Endothelial cell of umbilical vein (primary cell): ENCODE data around the gene DIAPH3. TPM values are rescaled to one million over a fixed set of nuclear protein-coding genes. Genes with fewer than 3 reads are reported as not detected.

Source experiments
- BruUV-seq: library from RNA; stranded (reverse); fragments of 400-500 nt; replicated peaks from 2 replicates; lab custom pipeline; 2021; lab: Mats Ljungman, UMichigan
- CTCF ChIA-PET: fragments of 300-600, 350-600 bp; sonication (Branson Sonifier 250); formaldehyde crosslinking; loops from one replicate; lab custom pipeline; 2021; ENCODE audit warnings: antibody characterized with exemption, inconsistent platforms; lab: Charles Lee
- POLR2A ChIA-PET: fragments of 300-600, 350-600 bp; sonication (Branson Sonifier 250); formaldehyde crosslinking; loops from one replicate; lab custom pipeline; 2021; ENCODE audit warnings: antibody characterized with exemption, inconsistent platforms; lab: Charles Lee
- DNase-seq: peaks from one replicate; pipeline ENCODE4 v3.0.0-alpha.2; 2011; ENCODE audit warnings: low read depth, low spot score
- FAIRE-seq: peaks from 2 replicates; lab custom pipeline; 2011; peaks lifted over from hg19 to GRCh38; lab: Jason Lieb, UNC
- H2AFZ ChIP-seq: 2 replicates; pipeline ENCODE4 v1.6.0; 2012; ENCODE audit warnings: low read depth, low read length, control low read depth, inconsistent platforms
- H3K27ac ChIP-seq: 2 replicates; pipeline ENCODE4 v1.5.1; 2011; ENCODE audit warnings: low read depth, mild to moderate bottlenecking, control low read depth, low read length, moderate library complexity; ENCODE audit not compliant: insufficient read depth
- H3K27me3 ChIP-seq, 2 experiments: 2 replicates each; pipeline versions ENCODE4 v1.6.0 to v1.6.1; 2011; ENCODE audit warnings: low read length in 2 of 2, mixed read lengths in 1 of 2; ENCODE audit not compliant: control insufficient read depth in 2 of 2, insufficient read depth in 2 of 2
- H3K36me3 ChIP-seq, 2 experiments: 2 replicates in 1 of 2; 3 replicates in 1 of 2; pipeline ENCODE4 v1.5.1; 2011; ENCODE audit warnings: low read length in 2 of 2, mild to moderate bottlenecking in 1 of 2, moderate library complexity in 1 of 2; ENCODE audit not compliant: control insufficient read depth in 2 of 2, insufficient read depth in 2 of 2; ENCODE audit errors: extremely low read depth in 1 of 2
- H3K4me1 ChIP-seq: 3 replicates; pipeline ENCODE4 v1.5.1; 2011; ENCODE audit warnings: mild to moderate bottlenecking, low read length; ENCODE audit not compliant: control insufficient read depth, insufficient read depth; ENCODE audit errors: extremely low read depth
- H3K4me2 ChIP-seq: 2 replicates; pipeline ENCODE4 v1.6.1; 2011; ENCODE audit warnings: low read length, control low read depth, mixed read lengths; ENCODE audit not compliant: insufficient read depth
- H3K4me3 ChIP-seq, 3 experiments: fragments of 200-600 bp in 1 of 3; sonication (generic), shearing (Covaris generic) in 1 of 3; replicated peaks in 1 of 3; 2 replicates each; pipeline ENCODE4 v1.5.1; 2011 to 2016; ENCODE audit warnings: control low read depth in 3 of 3, low read length in 3 of 3, mild to moderate bottlenecking in 2 of 3, inconsistent platforms in 1 of 3, low read depth in 1 of 3, moderate library complexity in 1 of 3; ENCODE audit not compliant: insufficient read depth in 1 of 3
- H3K79me2 ChIP-seq: 2 replicates; pipeline ENCODE4 v1.6.0; 2012; ENCODE audit warnings: low read length, inconsistent platforms; ENCODE audit not compliant: control insufficient read depth, insufficient read depth
- H3K9ac ChIP-seq: replicated peaks from 2 replicates; pipeline ENCODE3; 2011; ENCODE audit warnings: low read length, control low read depth; ENCODE audit not compliant: insufficient read depth; ENCODE audit errors: extremely low read depth
- H3K9me1 ChIP-seq: replicated peaks from 3 replicates; pipeline ENCODE4 v1.6.0; 2011; ENCODE audit warnings: mild to moderate bottlenecking, low read length; ENCODE audit not compliant: control insufficient read depth, insufficient read depth; ENCODE audit errors: extremely low read depth
- H3K9me3 ChIP-seq: replicated peaks from 2 replicates; pipeline ENCODE4 v1.5.1; 2012; ENCODE audit warnings: low read length, inconsistent platforms; ENCODE audit not compliant: control insufficient read depth, insufficient read depth
- H4K20me1 ChIP-seq: replicated peaks from 2 replicates; pipeline ENCODE3; 2011; ENCODE audit warnings: mild to moderate bottlenecking, low read length; ENCODE audit not compliant: control insufficient read depth, insufficient read depth; ENCODE audit errors: extremely low read depth
- EZH2 ChIP-seq: IDR thresholded peaks from 2 replicates; pipeline ENCODE4 v1.6.1; 2012; ENCODE audit warnings: borderline replicate concordance, low read depth, mild to moderate bottlenecking, moderate library complexity, low read length, inconsistent platforms; ENCODE audit not compliant: severe bottlenecking
- FOS ChIP-seq: IDR thresholded peaks from 2 replicates; pipeline ENCODE4 v1.6.1; 2011; ENCODE audit warnings: mild to moderate bottlenecking, low read length, moderate library complexity, borderline replicate concordance; ENCODE audit not compliant: insufficient read depth
- GATA2 ChIP-seq: IDR thresholded peaks from 2 replicates; pipeline ENCODE4 v1.7.0; 2011; ENCODE audit warnings: low read depth, mild to moderate bottlenecking, moderate library complexity, mixed read lengths, low read length; ENCODE audit not compliant: insufficient read length, insufficient read depth
- JUN ChIP-seq: IDR thresholded peaks from 2 replicates; pipeline ENCODE4 v1.6.1; 2011; ENCODE audit warnings: borderline replicate concordance, low read depth; ENCODE audit not compliant: insufficient read length, insufficient read depth
- MAX ChIP-seq: IDR thresholded peaks from 2 replicates; pipeline ENCODE4 v1.6.1; 2011; ENCODE audit not compliant: insufficient read depth, insufficient read length
- MYC ChIP-seq: IDR thresholded peaks from one replicate; pipeline ENCODE4 v1.6.1; 2011; ENCODE audit warnings: mild to moderate bottlenecking, low read depth, low read length
- POLR2A ChIP-seq: IDR thresholded peaks from 2 replicates; pipeline ENCODE4 v1.6.1; 2012; ENCODE audit warnings: low read depth, mild to moderate bottlenecking, control low read depth, low read length
- POLR2AphosphoS5 ChIP-seq: IDR thresholded peaks from 2 replicates; pipeline ENCODE4 v1.6.1; 2012; ENCODE audit warnings: low read depth, mild to moderate bottlenecking, control low read depth, low read length, moderate library complexity; ENCODE audit not compliant: insufficient read depth
- dilution Hi-C: fragments of 300-500 bp; cut with MboI; formaldehyde crosslinking; loops from one replicate; pipeline ENCODE4 v1.15.0; 2019; ENCODE audit warnings: low sequenced_read_pairs; ENCODE audit not compliant: extremely low pct_ligation_motif_present
- intact Hi-C: fragments of 100-400 bp; cut with micrococcal nuclease; formaldehyde crosslinking; loops from one replicate; pipeline ENCODE4 v1.10.0; 2022
- polyA plus RNA-seq, 4 experiments: library from polyadenylated mRNA; depleted of rRNA in 3 of 4; stranded (reverse) in 3 of 4; unstranded in 1 of 4; fragments of >200 nt; gene quantifications; 2 replicates each; pipeline versions ENCODE4 v1.2.1 to v1.2.3, GENCODE V29; 2011 to 2012; ENCODE audit warnings: missing spikeins in 1 of 4
- total RNA-seq: library from RNA; stranded (reverse); gene quantifications from 2 replicates; pipeline ENCODE4 v1.2.3, GENCODE V29; 2021
- TF ChIP-seq, protein P1 (sequence below), 2 donors: IDR thresholded peaks; 1 replicate in 1 of 2; 2 replicates in 1 of 2; pipeline ENCODE4 v1.5.1; 2011; ENCODE audit warnings: low read length in 2 of 2, mild to moderate bottlenecking in 2 of 2, moderate library complexity in 2 of 2, control low read depth in 1 of 2, inconsistent platforms in 1 of 2, low read depth in 1 of 2; ENCODE audit not compliant: insufficient read depth in 1 of 2; ENCODE audit errors: extremely low read depth in 1 of 2

Gene DIAPH3
- total and polyA plus RNA-seq, 2 donors (not counting 3 experiments of a cell fraction or from before 2014, with no cell fraction given): 9.9 to 44.0 TPM

DNA sequence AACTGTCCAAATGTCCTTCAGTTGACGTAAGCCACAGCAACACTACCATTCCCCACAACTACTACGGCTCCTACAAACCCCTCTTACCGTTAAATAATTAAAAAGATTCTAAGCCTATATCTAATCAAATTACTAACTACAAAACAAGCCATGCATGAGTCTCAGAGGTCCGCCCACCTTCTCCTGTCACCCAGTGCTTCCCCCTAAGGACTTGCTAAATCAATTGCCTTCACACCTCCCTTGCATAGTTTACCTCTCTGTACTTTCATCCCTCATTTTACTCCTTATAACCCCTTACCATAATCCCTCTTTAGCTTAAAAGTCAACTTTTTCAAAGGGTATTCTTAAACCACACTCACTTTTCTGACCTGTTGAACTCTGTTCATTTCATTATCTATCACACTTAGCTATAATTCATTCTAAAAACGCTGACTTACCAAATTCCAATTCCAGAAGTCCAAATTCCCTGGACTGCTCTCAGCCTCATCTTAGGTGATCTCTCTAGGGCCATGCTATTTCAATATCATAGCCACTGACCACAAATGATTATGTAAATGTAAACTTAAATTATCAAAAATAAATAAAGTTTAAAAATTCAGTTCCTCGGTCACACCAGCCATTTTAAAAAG, 187.8 kb downstream of the DIAPH3 start:
- no peaks in the 10 kb centered on the region for H3K9me1 ChIP-seq
- H3K79me2 ChIP-seq: no peaks in the 10 kb centered on the region
- H3K27ac ChIP-seq: no peak overlapping the region
- no peaks in the 10 kb centered on the region for H4K20me1 ChIP-seq
- TF ChIP-seq EZH2 (no peak), MAX (no peak), POLR2A (no peak), GATA2 (no peak), JUN (no peak), POLR2AphosphoS5 (no peak), MYC (no peak), FOS (no peak)
- TF ChIP-seq, protein P1, sequence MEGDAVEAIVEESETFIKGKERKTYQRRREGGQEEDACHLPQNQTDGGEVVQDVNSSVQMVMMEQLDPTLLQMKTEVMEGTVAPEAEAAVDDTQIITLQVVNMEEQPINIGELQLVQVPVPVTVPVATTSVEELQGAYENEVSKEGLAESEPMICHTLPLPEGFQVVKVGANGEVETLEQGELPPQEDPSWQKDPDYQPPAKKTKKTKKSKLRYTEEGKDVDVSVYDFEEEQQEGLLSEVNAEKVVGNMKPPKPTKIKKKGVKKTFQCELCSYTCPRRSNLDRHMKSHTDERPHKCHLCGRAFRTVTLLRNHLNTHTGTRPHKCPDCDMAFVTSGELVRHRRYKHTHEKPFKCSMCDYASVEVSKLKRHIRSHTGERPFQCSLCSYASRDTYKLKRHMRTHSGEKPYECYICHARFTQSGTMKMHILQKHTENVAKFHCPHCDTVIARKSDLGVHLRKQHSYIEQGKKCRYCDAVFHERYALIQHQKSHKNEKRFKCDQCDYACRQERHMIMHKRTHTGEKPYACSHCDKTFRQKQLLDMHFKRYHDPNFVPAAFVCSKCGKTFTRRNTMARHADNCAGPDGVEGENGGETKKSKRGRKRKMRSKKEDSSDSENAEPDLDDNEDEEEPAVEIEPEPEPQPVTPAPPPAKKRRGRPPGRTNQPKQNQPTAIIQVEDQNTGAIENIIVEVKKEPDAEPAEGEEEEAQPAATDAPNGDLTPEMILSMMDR (IDR thresholded peaks at IDR 0.05; ENCODE audit: extremely low read depth in 1 of 2, insufficient read depth in 1 of 2, low read depth in 1 of 2, low read length in 2 of 2): no peak
- H3K9me3 ChIP-seq: no peaks in the 10 kb centered on the region
- CTCF ChIA-PET: interaction anchor here (1.2 kb wide), 1 partner anchor 360 kb away, joined by 3 read pairs; no protein-coding TSS in a partner anchor
- H3K36me3 ChIP-seq: peaks cover 0 to 3% of the 10 kb centered on the region in 2 experiments
- POLR2A ChIA-PET: no interaction called here
- FAIRE-seq (no peak), DNase-seq (no peak)
- no TSS peak for BruUV-seq
- H2AFZ ChIP-seq: no peak overlapping the region
- no peaks in the 10 kb centered on the region for H3K27me3 ChIP-seq
- no peak overlapping the region for H3K4me3 ChIP-seq
- intact Hi-C loops: loop anchor here (5.0 kb wide), 1 partner anchor 456 kb away; no protein-coding TSS in a partner anchor
- H3K4me1 ChIP-seq: no peaks in the 10 kb centered on the region
- H3K9ac ChIP-seq: no peak overlapping the region
- no peak overlapping the region for H3K4me2 ChIP-seq
- dilution Hi-C loops: no loop called here
